ENCODE measurements around the gene HPCAL4. TPM values are rescaled to one million over a fixed set of nuclear protein-coding genes. Genes with fewer than 3 reads are reported as not detected.

HPCAL4 gene
- total and polyA plus RNA-seq, 2 donors (not counting 1 experiment from before 2014, with no cell fraction given), result not detected

DNA sequence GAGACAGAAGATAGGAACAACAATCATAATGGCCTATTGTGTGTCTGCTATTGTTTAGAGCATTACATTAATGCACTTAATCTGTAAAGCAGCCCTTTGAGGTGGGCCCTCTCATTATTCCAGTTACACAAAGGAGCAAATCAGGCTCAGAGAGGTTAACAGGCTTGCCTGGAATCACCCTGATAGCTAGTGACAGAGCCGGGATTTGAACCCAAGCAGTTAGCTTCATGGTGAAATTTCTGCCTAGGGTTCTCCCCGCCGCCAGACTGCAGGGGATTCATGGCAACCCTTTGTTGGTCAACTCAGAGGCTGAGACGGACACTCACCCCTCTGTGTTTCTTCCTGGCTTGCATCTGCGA, 58.9 kb downstream of the HPCAL4 start:
- no peak overlapping the region for H3K4me3 ChIP-seq (replicated peaks in 1 of 4; ENCODE audit: control extremely low read depth in 1 of 4, insufficient read depth in 1 of 4, low read depth in 3 of 4, low read length in 4 of 4)
- H3K4me2 ChIP-seq (ENCODE audit: extremely low read depth, insufficient read depth, low read length), result no peak overlapping the region
- no peaks in the 10 kb centered on the region for H4K20me1 ChIP-seq (ENCODE audit: control insufficient read depth, extremely low read depth, insufficient read depth, low read length)

DNA sequence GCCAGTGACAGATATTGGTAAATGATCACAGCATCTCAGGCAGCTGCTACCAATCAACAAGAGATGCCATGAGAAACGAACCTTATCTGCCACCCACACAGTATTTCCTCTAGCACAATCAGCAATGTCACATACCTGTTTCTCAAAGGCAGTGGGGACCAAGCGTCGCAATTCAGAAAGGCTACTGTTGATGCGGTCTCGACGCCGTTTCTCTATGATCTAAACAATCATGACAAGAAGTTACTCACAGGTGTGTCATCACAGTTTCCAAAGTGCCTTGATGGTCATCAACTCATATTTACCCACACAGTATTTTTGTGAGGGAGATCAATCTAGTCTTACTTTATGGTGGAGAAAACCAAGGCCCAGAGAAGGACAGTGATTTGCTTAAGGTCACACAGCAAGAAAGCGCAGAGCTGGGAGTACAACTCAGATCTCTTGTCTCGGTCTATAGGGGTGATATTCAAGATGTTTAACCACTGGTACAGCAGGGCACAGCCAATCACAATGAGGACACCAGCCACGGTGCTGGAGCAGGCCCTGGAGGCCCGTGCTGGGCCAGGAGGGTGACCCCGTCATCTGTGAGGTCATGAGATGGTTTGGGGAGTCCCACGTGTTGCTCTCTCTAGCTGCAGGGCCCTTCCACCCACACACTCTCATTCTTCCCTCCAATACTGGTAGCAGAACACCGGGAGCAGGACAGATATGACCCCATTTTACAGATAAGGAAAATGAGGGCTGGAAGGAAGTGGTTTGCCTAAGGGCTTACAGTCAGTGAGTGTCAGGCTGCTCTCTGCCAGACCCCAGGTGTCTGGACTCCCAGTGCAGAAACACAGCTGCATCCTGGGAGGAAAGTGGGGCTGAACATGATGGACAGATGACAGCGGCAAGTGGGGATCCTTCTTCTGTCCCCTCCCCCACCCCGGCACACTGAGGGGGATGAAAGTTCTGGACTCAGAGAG, 59.6 kb downstream of the HPCAL4 start:
- H3K9ac ChIP-seq (ENCODE audit: insufficient read depth, low read length), result no peak overlapping the region
- no peak for DNase-seq (ENCODE audit: low read depth in 2 of 2)
- no peak overlapping the region for H3K27ac ChIP-seq (ENCODE audit: insufficient read depth, low read length)
- peaks cover 4% of the 10 kb centered on the region for H3K4me1 ChIP-seq (ENCODE audit: control insufficient read depth, extremely low read depth, insufficient read depth, low read length)
- H4K20me1 ChIP-seq (ENCODE audit: control insufficient read depth, extremely low read depth, insufficient read depth, low read length), result no peaks in the 10 kb centered on the region
- no peak overlapping the region for H2AFZ ChIP-seq (ENCODE audit: low read length)
- H3K4me2 ChIP-seq (ENCODE audit: extremely low read depth, insufficient read depth, low read length), result no peak overlapping the region
- TF ChIP-seq EZH2 (IDR thresholded peaks at IDR 0.05; ENCODE audit: low read length, missing control alignments), result no peak
- peaks cover 33% of the 10 kb centered on the region for H3K27me3 ChIP-seq (ENCODE audit: control insufficient read depth, insufficient read depth, low read length)
- no peak overlapping the region for H3K4me3 ChIP-seq (replicated peaks in 1 of 4; ENCODE audit: control extremely low read depth in 1 of 4, insufficient read depth in 1 of 4, low read depth in 3 of 4, low read length in 4 of 4)
- no peaks in the 10 kb centered on the region for H3K36me3 ChIP-seq (ENCODE audit: control insufficient read depth, insufficient read depth, low read length)
- no peaks in the 10 kb centered on the region for H3K9me3 ChIP-seq (ENCODE audit: control insufficient read depth, insufficient read depth, low read depth, low read length)
- H3K79me2 ChIP-seq (ENCODE audit: control insufficient read depth, insufficient read depth, low read length), result no peaks in the 10 kb centered on the region

More for the DNA sequence above, 58.9 kb downstream of the HPCAL4 start:
- Histone ChIP-seq H3K9ac (ENCODE audit: insufficient read depth, low read length) (no peak overlapping the region), H3K27me3 (ENCODE audit: control insufficient read depth, insufficient read depth, low read length) (peaks cover 36% of the 10 kb centered on the region), H2AFZ (ENCODE audit: low read length) (no peak overlapping the region), H3K79me2 (ENCODE audit: control insufficient read depth, insufficient read depth, low read length) (no peaks in the 10 kb centered on the region), H3K4me1 (ENCODE audit: control insufficient read depth, extremely low read depth, insufficient read depth, low read length) (peaks cover 4% of the 10 kb centered on the region), H3K27ac (ENCODE audit: insufficient read depth, low read length) (no peak overlapping the region), H3K36me3 (ENCODE audit: control insufficient read depth, insufficient read depth, low read length) (no peaks in the 10 kb centered on the region), H3K9me3 (ENCODE audit: control insufficient read depth, insufficient read depth, low read depth, low read length) (no peaks in the 10 kb centered on the region)
- TF ChIP-seq, protein P1, sequence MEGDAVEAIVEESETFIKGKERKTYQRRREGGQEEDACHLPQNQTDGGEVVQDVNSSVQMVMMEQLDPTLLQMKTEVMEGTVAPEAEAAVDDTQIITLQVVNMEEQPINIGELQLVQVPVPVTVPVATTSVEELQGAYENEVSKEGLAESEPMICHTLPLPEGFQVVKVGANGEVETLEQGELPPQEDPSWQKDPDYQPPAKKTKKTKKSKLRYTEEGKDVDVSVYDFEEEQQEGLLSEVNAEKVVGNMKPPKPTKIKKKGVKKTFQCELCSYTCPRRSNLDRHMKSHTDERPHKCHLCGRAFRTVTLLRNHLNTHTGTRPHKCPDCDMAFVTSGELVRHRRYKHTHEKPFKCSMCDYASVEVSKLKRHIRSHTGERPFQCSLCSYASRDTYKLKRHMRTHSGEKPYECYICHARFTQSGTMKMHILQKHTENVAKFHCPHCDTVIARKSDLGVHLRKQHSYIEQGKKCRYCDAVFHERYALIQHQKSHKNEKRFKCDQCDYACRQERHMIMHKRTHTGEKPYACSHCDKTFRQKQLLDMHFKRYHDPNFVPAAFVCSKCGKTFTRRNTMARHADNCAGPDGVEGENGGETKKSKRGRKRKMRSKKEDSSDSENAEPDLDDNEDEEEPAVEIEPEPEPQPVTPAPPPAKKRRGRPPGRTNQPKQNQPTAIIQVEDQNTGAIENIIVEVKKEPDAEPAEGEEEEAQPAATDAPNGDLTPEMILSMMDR (conservative IDR thresholded peaks at IDR 0.05 in 1 of 2, IDR thresholded peaks at IDR 0.05 in 1 of 2; ENCODE audit: low read depth in 1 of 2, low read length in 2 of 2), result no peak
- TF ChIP-seq EZH2 (IDR thresholded peaks at IDR 0.05; ENCODE audit: low read length, missing control alignments), result peak; percentile 52
- no peak for DNase-seq (ENCODE audit: low read depth in 2 of 2)

GRCh38 chr1:39628807-39629350, 62.4 kb downstream of the HPCAL4 start:
- Histone ChIP-seq H3K36me3 (ENCODE audit: control insufficient read depth, insufficient read depth, low read length) (no peaks in the 10 kb centered on the region), H3K9ac (ENCODE audit: insufficient read depth, low read length) (no peak overlapping the region), H3K27me3 (ENCODE audit: control insufficient read depth, insufficient read depth, low read length) (peaks cover 42% of the 10 kb centered on the region), H3K79me2 (ENCODE audit: control insufficient read depth, insufficient read depth, low read length) (no peaks in the 10 kb centered on the region), H3K4me1 (ENCODE audit: control insufficient read depth, extremely low read depth, insufficient read depth, low read length) (peaks cover 2% of the 10 kb centered on the region), H2AFZ (ENCODE audit: low read length) (no peak overlapping the region), H3K4me2 (ENCODE audit: extremely low read depth, insufficient read depth, low read length) (no peak overlapping the region), H4K20me1 (ENCODE audit: control insufficient read depth, extremely low read depth, insufficient read depth, low read length) (no peaks in the 10 kb centered on the region), H3K27ac (ENCODE audit: insufficient read depth, low read length) (no peak overlapping the region), H3K9me3 (ENCODE audit: control insufficient read depth, insufficient read depth, low read depth, low read length) (no peaks in the 10 kb centered on the region), H3K4me3 (replicated peaks in 1 of 4; ENCODE audit: control extremely low read depth in 1 of 4, insufficient read depth in 1 of 4, low read depth in 3 of 4, low read length in 4 of 4) (no peak overlapping the region)
- DNase-seq (ENCODE audit: low read depth in 2 of 2), result no peak
- TF ChIP-seq EZH2 (IDR thresholded peaks at IDR 0.05; ENCODE audit: low read length, missing control alignments), result no peak

Other genes with a start within 250 kb of the HPCAL4 start
- 0.26 and 0.33 TPM in 2 replicates for gene BMP8A, start 199.8 kb downstream of the HPCAL4 start, total RNA-seq
- 0.41 TPM in 1 of 2 replicates, not detected in the other for gene BMP8A, start 199.8 kb downstream of the HPCAL4 start, polyA plus RNA-seq
- 229 and 276 TPM in 2 replicates for gene PABPC4, start 114.6 kb downstream of the HPCAL4 start, total RNA-seq
- 102 and 141 TPM in 2 replicates for gene PABPC4, start 114.6 kb downstream of the HPCAL4 start, polyA plus RNA-seq
- gene HEYL, start 51.8 kb downstream of the HPCAL4 start, total RNA-seq, result under 0.01 TPM in 1 of 2 replicates, not detected in the other
- gene HEYL, start 51.8 kb downstream of the HPCAL4 start, polyA plus RNA-seq, result 0.02 and 1.3 TPM in 2 replicates
- not detected in 2 replicates for gene NT5C1A, start 19.3 kb downstream of the HPCAL4 start, total RNA-seq
- not detected in 2 replicates for gene NT5C1A, start 19.3 kb downstream of the HPCAL4 start, polyA plus RNA-seq
- gene PPIE, start 47.4 kb upstream of the HPCAL4 start, total RNA-seq, result 32.9 and 38.8 TPM in 2 replicates
- 58.8 and 59.5 TPM in 2 replicates for gene PPIE, start 47.4 kb upstream of the HPCAL4 start, polyA plus RNA-seq
- 5.4 and 6.4 TPM in 2 replicates for gene OXCT2, start 79.9 kb upstream of the HPCAL4 start, total RNA-seq
- 0.62 and 1.0 TPM in 2 replicates for gene OXCT2, start 79.9 kb upstream of the HPCAL4 start, polyA plus RNA-seq
- gene BMP8B, start 97.4 kb upstream of the HPCAL4 start, total RNA-seq, result not detected in 2 replicates
- gene BMP8B, start 97.4 kb upstream of the HPCAL4 start, polyA plus RNA-seq, result 0.01 TPM in 1 of 2 replicates, not detected in the other
- gene TRIT1, start 192.1 kb upstream of the HPCAL4 start, total RNA-seq, result 19.5 and 20.3 TPM in 2 replicates
- gene TRIT1, start 192.1 kb upstream of the HPCAL4 start, polyA plus RNA-seq, result 9.7 and 17.2 TPM in 2 replicates
- under 0.01 and 0.26 TPM in 2 replicates for gene MYCL, start 210.5 kb upstream of the HPCAL4 start, total RNA-seq
- gene MYCL, start 210.5 kb upstream of the HPCAL4 start, polyA plus RNA-seq, result 0.09 and 0.11 TPM in 2 replicates